GM18520 (cell line): Measurements from ENCODE around the gene CHIC2.
"Not testable (repeated sequence)": the region's sequence is repeated elsewhere in the genome, so short reads cannot be mapped to it uniquely, and the experiment has no call there.

Experiments
- ATAC-seq: cut with Tn5 transposase; IDR thresholded peaks from one replicate; pipeline ENCODE4 v1.9.1; 2021; ENCODE audit not compliant: unreplicated experiment

The CHIC2 gene

DNA sequence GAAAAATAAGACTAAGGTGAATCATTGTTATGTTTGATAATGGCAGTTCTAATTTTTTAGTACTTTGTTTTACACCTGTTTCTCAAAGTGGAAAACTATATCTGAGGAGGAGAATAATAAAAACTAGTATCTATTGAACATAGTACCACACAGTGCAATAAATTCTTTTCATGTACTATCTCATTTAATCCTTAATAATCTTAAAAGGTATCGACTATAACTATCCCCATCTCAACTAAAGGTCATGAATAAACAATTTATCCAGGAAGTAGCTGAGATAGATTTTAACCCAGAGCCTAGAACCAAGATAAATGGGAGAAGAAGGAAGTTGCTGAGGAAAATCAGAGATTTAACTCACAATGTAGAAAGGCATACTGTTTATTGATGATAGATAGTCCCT, 2.5 kb downstream of the CHIC2 start:
- ATAC-seq: no peak

DNA sequence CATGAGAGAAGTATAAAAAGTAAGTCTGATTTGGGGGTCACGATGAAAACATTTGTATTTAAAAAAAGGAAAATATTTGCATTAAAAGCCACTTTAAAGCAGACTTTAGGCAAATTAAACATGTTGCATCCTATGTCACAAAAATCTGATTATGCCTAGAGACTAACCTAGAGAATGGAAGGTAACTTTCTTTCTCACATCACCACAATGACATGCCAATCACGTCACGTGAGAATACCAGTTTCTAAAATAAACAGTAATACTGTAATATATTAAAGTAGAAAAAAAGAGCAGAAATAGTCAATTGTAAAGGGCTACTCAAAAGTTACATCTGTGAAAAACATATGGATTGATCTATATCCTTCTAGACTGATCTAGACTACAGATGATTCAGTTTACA, 3.3 kb downstream of the CHIC2 start:
- no peak for ATAC-seq

DNA sequence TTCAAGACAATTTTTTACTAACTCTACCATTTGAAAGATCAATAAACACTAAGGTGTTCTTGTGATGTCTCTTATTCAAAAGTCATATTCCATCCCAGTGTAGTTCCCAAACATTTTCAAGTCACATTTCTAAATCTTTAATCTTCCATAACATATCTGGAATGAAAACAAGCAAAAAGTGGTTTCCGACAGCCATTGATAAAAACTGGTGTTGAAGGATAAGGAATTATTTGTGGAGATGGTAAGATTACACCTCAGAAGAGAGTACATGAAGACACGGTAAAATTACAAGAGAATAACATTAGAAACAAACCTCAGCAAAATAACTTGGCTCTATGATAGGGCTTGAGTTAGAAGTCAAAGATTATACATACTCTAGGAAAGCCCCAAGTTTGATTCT, 4.3 kb downstream of the CHIC2 start:
- ATAC-seq: no peak

DNA sequence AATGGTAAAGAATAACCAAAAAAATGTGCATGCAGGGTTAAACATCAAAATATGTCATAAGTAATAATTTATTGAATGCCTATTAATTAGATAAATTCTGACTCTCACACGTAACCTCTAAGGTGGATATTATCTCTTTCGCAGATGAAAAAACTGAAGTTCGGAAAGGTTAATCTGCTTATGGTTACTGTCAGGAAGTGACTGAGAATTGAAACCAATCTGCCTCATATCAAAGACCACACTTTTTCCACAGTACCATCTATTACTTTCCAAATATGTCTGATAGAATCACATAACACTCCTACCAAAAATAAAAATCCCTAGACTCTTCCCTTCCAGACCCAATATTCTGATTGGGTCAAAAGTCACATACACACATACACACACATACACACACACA, 6.2 kb downstream of the CHIC2 start:
- no peak for ATAC-seq

DNA sequence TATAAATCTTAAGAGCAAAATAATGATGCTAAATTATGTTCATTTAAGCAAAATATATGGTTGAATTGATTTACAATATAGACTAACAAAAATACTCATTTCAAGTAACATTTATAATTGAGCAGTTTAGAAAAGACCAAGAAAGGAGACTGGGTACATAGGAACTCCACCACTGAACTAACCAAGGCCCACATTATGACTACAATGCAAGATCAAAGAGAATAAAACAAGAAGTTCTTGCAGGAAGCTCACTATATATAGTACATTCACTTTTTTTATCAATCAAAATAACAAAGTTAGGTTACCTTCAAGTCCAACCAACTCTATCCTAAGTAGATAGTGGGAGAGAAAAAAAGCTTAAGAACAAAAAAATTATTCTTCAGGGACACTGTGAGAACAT, 8.0 kb downstream of the CHIC2 start:
- no peak for ATAC-seq

DNA sequence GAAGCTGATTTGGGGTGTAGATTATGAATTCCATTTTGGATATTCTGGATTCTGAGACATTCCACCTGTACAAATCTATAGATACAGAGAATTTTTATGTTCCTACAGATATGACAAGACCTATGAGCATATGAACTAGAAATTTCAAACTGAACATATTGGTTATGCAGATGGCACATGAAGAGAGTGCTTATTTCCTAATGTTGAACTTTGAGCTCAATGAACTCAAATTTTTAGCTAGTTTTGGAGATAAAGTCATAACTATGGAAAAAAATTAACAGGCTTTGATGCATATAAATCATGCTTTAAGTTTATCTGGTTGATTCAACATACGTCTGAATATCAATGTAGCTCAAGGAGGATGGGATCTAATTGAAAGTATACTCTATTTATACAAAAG, 8.9 kb downstream of the CHIC2 start:
- ATAC-seq: no peak

DNA sequence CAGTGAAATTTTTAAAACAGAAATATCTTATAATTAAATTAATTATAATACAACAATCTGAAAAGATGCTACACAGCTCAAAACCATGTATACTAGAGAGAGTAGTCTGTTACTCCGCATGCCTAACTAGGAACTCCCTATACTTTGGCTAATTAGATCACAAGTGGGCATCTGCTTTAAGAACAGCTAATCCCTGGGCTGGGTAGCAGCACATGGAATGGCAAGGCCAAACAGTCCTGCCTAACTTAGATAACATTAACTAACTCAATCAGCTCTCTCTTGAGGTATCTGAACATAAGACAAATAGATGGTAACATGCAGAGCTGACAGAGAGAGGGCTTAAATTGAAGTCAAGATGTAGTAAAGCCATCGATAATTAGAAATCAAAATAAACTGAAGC, 9.9 kb downstream of the CHIC2 start:
- ATAC-seq: no peak

DNA sequence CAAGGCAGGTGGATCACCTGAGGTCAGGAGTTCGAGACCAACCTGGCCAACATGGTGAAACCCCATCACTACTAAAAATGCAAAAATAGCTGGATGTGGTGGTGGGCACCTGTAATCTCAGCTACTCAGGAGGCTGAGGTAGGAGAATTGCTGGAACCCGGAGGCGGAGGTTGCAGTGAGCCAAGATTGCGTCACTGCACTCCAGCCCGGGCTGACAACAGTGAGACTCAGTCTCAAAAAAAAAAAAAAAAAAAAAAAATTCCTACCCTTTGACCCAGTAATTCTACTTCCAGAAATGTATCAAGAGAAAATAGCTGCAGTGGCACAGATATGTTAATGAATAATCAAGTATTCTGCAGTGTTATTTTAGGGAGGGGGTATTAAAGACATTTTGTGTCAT, 11.1 kb downstream of the CHIC2 start:
- not testable (repeated sequence) for ATAC-seq

DNA sequence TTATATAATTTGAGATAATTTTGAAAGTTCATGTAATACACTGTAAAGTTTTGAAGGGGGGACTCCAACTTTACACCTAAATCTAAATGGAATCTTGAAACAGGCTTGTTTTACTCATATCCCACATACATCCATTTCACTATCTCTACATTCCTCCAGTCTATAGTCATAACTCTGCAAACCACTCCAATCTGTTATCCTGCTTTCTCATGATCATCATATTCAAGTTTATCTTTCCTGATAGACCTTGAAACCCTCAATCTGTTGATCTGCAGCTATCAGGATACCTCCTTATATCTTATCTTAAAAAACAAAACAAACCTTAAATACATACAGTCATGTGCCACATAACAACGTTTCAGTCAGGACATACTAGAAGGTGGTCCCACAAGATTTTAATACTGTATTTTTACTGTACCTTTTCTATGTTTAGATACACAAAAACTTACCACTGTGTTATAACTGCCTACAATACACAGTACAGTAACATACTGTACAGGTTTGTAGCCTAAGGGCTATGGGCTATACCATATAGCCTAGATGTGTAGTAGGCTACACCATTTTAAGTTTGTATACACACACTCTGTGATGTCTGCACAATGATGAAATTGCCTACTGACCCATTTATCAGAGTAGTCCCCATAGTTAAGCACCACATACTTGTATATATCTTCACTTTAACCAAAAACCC, 14.0 kb downstream of the CHIC2 start:
- no peak for ATAC-seq

DNA sequence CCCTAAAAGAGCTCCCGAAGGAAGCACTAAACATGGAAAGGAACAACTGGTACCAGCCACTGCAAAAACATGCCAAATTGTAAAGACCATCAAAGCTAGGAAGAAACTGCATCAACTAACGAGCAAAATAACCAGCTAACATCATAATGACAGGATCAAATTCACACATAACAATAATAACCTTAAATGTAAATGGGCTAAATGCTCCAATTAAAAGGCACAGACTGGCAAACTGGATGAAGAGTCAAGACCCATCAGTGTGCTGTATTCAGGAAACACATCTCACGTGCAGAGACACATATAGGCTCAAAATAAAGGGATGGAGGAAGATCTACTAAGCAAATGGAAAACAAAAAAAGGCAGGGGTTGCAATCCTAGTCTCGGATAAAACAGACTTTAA, 20.8 kb downstream of the CHIC2 start:
- not testable (repeated sequence) for ATAC-seq

DNA sequence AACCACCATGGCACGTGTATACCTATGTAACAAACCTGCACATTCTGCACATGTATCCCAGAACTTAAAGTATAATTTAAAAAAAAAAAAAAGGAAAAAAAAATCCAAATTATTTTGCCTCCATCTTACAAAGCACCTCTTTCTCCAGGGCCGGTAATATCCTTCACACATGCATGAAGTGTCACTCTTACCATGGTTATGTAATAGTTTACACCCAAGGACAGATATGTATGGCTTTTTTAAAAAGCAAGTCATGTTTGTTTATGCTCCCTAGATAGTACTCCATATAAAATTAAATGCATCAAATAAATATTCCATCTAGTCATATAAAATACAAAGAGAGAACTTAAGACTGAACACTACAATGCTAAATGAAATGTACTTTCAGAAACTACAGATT, 22.5 kb downstream of the CHIC2 start:
- ATAC-seq: no peak

DNA sequence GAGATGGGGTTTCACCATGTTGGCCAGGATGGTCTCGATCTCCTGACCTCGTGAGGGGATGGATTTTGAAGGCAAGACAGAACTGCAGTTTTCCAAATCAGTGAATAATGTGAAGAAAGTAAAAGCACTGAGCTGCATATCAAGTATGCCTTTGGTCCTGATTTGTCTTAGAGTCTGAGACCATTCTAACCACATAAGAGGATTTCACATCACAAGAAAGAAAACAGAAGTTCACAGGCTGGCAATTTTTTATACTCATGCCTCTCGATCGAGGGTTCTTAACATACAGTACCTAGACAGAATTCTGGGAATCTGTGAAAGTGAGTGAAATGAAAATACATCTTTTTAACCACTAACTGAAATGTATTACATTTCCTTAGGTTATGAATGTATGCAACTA, 23.3 kb downstream of the CHIC2 start:
- ATAC-seq: no peak

DNA sequence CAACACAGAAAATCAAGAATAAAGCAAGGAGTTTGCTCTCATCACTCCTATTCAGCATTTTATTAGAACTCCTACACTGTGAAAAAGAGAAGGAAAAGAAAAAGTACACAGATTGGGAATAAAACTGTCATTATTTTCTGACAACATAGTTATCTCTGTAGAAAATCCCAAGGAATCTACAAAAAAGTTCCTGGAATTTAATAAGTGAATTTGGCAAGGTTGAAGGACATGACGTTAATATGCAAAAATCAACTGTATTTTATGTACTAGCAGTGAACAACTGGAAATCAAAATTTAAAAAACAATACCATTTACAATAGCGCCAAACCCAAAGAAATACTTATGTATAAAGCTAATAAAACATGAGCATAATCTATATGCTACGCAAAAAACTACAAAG, 26.3 kb downstream of the CHIC2 start:
- ATAC-seq: no peak

DNA sequence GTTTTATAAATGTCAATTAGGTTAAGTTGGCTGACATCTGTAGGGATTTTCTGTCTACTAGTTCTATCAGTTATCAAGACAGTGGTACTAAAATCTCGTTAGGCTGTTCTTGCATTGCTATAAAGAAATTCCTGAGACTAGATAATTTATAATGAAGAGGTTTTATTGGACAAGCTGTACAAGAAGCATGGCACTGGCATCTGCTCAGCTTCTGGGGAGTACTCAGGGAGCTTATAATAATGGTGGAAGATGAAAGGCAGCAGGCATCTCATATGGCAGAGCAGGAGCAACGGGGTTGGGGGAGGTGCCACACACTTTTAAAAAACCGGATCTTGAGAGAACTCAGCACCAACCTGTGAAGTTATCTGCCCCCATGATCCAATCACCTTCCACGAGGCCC, 28.2 kb downstream of the CHIC2 start:
- no peak for ATAC-seq

DNA sequence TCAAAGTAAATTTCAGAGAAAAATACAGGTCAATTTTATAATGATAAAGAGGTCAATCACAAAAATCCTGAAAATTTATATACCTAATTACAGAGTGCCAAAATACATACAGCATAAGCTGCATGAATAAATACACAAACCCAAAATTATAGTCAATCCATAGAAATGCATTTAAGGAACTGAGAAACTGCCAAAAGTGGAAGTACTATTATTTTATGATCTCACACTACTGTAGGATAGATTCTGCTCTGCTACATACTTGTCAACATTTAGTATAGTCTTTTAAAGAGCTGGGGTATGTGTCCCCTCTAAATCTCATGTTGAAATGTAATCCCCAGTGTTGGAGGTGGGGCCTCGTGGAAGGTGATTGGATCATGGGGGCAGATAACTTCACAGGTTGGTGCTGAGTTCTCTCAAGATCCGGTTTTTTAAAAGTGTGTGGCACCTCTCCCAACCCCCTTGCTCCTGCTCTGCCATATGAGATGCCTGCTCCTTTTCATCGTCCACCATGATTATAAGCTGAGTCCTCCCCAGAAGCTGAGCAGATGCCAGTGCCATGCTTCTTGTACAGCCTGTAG, 31.8 kb downstream of the CHIC2 start:
- no peak for ATAC-seq

DNA sequence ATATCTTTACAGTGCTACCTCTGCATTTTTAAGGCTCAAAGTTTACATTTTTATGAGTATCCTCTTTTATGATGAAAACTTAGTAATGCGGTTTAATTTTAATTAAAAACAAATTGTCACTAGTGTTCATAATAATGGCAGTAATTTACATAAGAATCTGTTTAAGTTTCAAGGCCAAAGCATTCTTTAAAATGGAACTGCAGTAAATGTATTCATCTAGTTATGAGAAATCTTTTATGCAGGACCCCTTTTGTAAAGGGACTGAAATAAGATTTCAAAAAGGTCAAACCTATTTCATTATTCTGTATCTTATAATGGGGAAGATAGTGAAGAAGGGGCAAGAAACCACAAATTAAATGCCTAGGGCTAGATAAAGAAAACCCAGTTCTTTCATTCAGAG, 37.1 kb downstream of the CHIC2 start:
- no peak for ATAC-seq

DNA sequence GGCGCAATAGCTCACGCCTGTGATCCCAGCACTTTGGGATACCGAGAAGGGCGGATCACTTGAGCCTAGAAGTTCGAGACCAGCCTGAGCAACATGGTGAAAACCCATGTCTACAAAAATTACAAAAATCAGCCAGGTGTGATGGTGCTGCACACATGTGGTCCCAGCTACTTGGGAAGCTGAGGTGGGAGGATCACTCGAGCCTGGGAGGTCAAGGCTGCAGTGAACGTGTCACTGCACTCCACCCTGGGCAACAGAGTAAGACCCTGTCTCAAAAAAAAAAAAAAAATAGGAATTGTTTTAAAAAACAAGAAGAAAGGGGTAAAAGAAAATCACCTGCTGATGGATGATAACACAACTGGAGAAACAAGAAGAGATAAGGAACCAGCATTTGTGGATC, 38.8 kb downstream of the CHIC2 start:
- ATAC-seq: no peak

DNA sequence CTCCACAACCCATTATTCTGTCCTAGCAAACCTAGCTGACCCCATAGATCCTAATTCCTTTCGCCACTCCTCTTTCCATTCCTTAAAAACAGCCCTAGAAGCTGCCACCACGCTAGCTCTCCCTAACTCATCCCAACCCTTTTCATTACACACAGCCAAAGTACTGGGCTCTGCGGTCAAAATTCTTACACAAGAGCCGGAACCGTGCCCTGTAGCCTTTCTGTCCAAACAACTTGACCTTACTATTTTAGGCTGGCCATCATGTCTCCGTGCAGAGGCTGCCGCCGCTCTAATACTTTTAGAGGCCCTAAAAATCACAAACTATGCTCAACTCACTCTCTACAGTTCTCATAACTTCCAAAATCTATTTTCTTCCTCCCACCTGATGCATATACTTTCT, 41.4 kb downstream of the CHIC2 start:
- ATAC-seq: not testable (repeated sequence)

DNA sequence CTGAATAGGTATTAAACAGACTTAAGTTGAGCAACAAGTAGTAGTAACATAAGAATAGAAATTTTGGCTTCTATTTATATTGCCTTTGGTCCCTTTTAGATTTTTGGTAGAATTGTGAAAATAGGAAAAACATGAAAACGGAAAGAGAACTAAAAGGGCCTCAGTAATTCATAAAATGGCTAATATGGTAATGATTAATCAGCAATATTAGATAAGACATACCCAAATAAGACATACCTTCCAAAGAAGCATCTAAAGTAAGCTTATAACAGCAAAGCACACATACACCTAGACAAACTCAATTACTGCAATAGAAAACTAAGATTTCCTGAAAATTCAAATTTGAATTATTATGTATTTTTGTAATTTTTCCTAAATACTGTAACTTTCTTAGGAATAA, 46.4 kb downstream of the CHIC2 start:
- no peak for ATAC-seq

DNA sequence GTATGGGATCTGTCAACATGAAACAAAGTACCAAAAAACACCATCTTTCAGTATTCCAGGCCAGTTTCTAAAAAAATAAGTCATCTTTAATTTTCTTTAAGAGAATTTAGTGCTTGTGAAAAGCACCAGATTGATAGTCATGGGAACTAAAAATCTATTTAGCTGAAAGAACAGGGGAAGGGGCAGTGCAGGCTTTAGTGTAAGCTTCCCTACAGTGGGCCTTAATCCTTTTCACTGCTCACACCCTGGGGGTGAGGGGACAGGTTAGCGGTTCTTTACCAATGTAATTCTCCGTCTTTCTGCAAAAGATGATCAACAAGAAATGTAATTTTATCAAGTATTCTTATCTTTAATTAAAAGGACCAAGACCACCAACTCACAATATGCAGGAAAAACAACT, 47.1 kb downstream of the CHIC2 start:
- ATAC-seq: no peak

DNA sequence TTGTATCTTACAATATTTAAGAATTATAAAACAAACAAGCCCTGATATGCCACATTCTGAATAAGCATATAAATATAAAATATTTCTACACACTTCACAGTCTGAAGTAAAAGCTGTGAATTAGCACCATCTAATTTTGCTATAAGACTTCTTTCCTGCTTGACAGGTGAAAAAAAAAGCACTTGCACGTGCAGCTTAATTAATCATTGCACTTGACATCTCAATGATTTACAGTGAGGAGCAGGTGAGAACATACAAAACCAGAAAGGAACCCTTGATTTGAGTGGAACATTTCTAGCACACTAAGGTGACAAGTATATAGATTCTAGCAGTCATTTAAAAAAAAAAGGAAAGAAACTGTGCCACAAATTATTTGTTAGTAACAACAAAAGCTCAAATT, 47.9 kb downstream of the CHIC2 start:
- no peak for ATAC-seq

DNA sequence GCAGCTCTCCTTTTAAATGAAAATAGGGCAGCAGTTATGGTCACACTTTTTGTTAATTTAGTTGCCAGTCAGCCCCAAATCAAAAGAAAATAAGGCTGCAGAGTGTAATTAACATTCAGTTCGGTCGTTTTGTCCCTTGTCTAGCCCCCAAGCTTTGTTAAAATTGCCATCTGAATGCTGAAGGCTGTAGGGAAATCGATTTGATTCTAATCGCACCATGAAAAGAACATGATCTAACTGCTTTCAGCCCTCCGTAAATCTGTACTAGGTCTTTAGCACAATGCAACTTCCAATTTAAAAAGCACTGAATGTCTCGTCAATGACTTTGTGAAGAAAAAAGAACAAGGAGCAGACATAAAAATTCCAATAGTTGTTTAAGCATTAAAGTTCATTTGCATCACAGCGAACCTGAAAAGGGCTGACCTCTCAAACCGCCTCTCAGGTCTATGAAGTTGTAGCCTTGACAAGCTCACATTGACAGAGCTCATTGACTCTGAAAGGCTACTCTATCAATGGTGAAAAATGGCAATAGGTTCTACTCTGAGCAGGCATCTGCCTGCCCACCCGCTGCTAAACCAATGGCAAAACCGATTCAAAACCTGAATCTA, 48.9 kb downstream of the CHIC2 start:
- ATAC-seq: no peak

DNA sequence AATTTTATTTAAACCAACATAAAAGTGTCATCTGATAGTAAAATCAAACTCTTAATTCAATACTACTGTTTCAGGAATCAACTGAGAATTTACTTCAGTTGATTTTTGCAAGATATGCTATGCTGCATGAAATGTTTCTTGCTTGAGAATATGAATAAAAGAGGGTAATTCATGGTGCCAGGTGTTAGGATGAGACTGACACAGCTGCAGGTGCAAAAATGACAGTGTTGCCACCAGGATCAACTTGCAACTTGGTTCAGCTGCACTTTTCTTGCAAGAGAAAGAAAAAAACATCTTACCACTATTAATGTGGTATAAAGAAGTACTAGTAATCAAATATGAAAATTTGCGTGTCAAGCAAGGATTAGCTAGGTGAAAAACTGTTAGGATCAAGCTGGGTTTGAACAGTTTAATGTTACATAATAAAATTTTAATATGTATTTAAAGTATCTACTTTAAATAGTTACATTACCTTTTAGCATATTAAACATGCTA, 49.7 kb downstream of the CHIC2 start:
- no peak for ATAC-seq
